Epithelial cell of esophagus (primary cell): Measurements from ENCODE around the gene EFHD1.

Source experiments
- DNase-seq: peaks from one replicate; pipeline ENCODE4 v3.0.0; 2010; ENCODE audit warnings: low read depth
- H3K4me3 ChIP-seq: 2 replicates; pipeline ENCODE4 v1.5.1; 2011; ENCODE audit warnings: mild to moderate bottlenecking, low read length, control low read depth
- CTCF ChIP-seq: IDR thresholded peaks from 2 replicates; pipeline ENCODE4 v1.5.1; 2011; ENCODE audit warnings: low read depth, mild to moderate bottlenecking, low read length, control low read depth, inconsistent platforms; ENCODE audit not compliant: insufficient read depth; ENCODE audit errors: missing control alignments

EFHD1 gene

GRCh38 chr2:232662486-232663260 is 29.3 kb downstream of the EFHD1 start:
- TF ChIP-seq CTCF, result no peak
- no peak overlapping the region for H3K4me3 ChIP-seq
- DNase-seq, result peak; percentile 17

GRCh38 chr2:232666051-232666805 is 32.8 kb downstream of the EFHD1 start:
- DNase-seq, result peak; percentile 23
- H3K4me3 ChIP-seq, result no peak overlapping the region
- no peak for TF ChIP-seq CTCF

GRCh38 chr2:232667989-232668583 is 34.7 kb downstream of the EFHD1 start:
- no peak overlapping the region for H3K4me3 ChIP-seq
- TF ChIP-seq CTCF, result no peak
- no peak for DNase-seq

- H3K4me3 ChIP-seq, result no peak overlapping the region
- peak; percentile 20 for DNase-seq
- TF ChIP-seq CTCF, result peak; percentile 49
These were observed 35.5 kb downstream of the EFHD1 start for GRCh38 chr2:232668805-232669444.

- TF ChIP-seq CTCF, result no peak
- DNase-seq, result no peak
- H3K4me3 ChIP-seq, result no peak overlapping the region
These were observed 39.2 kb downstream of the EFHD1 start for GRCh38 chr2:232672588-232672987.

- H3K4me3 ChIP-seq, result no peak overlapping the region
- no peak for DNase-seq
- TF ChIP-seq CTCF, result no peak
These were observed 41.1 kb downstream of the EFHD1 start for GRCh38 chr2:232674491-232674890.
